Stimulated activated memory B cell treated with anti-CD40 and anti-IgM and Interleukin-4, amounts not matched to agents 10 μg/mL and 1 μg/mL and 100 μg/mL, for 72 hours (primary cell): ENCODE data around the gene TCF15.

Experiments
- ATAC-seq: fragments of 150-1000 bp; cut with Tn5 transposase; 2 replicates; pipeline ENCODE4 v1.10.0; 2021
- H3K27ac Mint-ChIP-seq: one replicate; pipeline ENCODE4 v1.8.0; 2022; ENCODE audit warnings: mild to moderate bottlenecking, mixed read lengths
- H3K27me3 Mint-ChIP-seq: one replicate; pipeline ENCODE4 v1.8.0; 2022; ENCODE audit warnings: mixed read lengths
- H3K36me3 Mint-ChIP-seq: one replicate; pipeline ENCODE4 v1.8.0; 2022; ENCODE audit warnings: mixed read lengths
- H3K4me1 Mint-ChIP-seq: one replicate; pipeline ENCODE4 v1.8.0; 2022; ENCODE audit warnings: mixed read lengths
- H3K4me3 Mint-ChIP-seq: one replicate; pipeline ENCODE4 v1.8.0; 2022; ENCODE audit warnings: mild to moderate bottlenecking, moderate library complexity, mixed read lengths
- H3K9me3 Mint-ChIP-seq: one replicate; pipeline ENCODE4 v1.8.0; 2022; ENCODE audit warnings: mixed read lengths

Gene TCF15

DNA sequence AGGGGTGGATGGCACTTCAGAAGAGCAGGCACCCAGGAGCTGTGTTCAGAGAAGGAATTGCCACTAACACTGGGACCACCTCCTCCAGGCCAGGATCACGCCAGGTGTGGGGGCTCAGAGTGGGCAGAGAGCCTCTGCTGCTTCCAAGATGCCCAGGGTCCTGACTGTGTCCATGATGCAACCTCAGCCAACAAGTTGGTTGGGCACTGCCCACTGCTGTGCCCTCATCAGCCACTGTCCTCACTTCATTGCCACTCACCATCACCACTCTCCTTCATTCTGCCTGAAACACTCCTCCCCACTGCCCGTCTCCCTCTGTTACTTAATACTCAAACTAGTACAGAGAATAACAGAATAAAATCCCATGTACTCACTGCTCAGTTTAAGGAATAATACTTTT lies 16.5 kb upstream of the TCF15 start:
- H3K27me3 Mint-ChIP-seq = peaks cover 37% of the 10 kb centered on the region
- ATAC-seq = peak; percentile 27
- H3K27ac Mint-ChIP-seq = no peak overlapping the region
- H3K4me3 Mint-ChIP-seq = no peak overlapping the region
- H3K4me1 Mint-ChIP-seq = no peaks in the 10 kb centered on the region
- peaks cover 2% of the 10 kb centered on the region for H3K9me3 Mint-ChIP-seq
- H3K36me3 Mint-ChIP-seq = no peaks in the 10 kb centered on the region

DNA sequence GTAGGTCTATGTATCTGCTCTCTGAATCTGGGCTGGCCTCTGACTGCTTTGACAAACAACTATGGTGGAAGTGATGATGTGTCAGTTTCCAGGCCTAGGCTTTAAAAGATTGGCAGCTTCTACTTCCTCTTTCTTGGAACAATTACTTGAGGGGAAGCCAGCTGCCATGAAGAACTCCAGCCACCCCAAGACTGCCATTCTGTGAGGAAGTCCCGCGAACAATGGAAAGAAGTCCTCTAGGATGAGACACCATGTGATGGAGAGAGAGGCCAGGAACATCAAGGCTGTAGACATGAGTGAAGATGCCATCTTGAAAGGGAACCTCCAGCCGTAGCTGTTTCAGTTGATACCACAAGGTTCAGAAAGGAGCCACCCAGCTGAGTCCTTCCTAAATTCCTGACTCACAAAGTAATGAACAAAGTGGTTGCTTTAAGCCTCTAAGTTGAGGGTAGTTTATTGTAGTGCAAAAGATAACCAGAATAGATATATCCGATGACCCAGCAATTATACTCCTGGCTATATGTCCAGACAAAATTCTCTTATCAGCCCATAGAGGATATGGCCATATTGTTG lies 15.3 kb upstream of the TCF15 start:
- no peak for ATAC-seq
- Mint-ChIP-seq H3K27ac (no peak overlapping the region), H3K9me3 (peaks cover 2% of the 10 kb centered on the region), H3K27me3 (peaks cover 39% of the 10 kb centered on the region), H3K4me3 (no peak overlapping the region), H3K36me3 (no peaks in the 10 kb centered on the region), H3K4me1 (no peaks in the 10 kb centered on the region)

DNA sequence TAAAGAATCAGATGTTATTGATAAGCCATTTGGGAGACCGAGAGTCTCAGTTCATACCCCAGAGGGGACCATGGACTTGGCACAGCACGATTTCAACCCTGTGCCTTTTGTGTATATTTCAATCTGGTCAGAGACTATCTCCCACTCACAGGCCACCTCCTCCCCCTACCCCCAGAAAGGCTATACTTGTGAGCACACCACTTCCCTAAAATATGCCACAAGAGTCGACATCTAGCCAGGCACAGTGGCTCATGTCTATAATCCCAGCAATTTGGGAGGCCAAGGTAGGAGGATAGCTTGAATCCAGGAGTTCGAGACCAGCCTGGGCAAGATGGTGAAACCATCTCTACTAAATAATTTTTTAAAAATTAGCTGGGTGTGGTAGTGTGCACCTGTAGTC lies 13.6 kb upstream of the TCF15 start:
- Mint-ChIP-seq H3K27me3 (peaks cover 50% of the 10 kb centered on the region), H3K9me3 (peaks cover 2% of the 10 kb centered on the region), H3K4me1 (no peaks in the 10 kb centered on the region), H3K27ac (no peak overlapping the region), H3K36me3 (no peaks in the 10 kb centered on the region), H3K4me3 (no peak overlapping the region)
- ATAC-seq = no peak

DNA sequence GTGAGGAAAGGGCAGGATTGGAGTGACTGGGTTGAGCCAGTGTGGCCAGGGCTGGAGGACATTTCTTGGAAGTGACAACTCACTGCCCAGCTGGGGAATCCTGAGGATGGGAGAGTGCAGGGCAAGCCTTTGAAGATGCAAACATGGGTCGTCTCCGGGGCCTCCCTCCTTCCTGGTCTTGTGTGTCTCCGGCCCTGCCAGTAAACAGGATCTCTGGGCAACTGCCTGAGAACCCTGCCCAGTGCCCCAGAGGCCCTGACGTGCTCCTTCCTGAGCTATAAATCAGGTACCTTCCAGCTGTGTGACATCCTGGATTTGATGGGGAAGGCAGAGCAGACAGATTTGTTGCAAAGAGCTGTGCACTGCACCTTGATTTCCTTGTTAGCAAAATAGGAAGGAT lies 12.9 kb upstream of the TCF15 start:
- no peak overlapping the region for H3K27ac Mint-ChIP-seq
- ATAC-seq = no peak
- no peaks in the 10 kb centered on the region for H3K4me1 Mint-ChIP-seq
- peaks cover 53% of the 10 kb centered on the region for H3K27me3 Mint-ChIP-seq
- peaks cover 8% of the 10 kb centered on the region for H3K9me3 Mint-ChIP-seq
- H3K36me3 Mint-ChIP-seq = no peaks in the 10 kb centered on the region
- no peak overlapping the region for H3K4me3 Mint-ChIP-seq

DNA sequence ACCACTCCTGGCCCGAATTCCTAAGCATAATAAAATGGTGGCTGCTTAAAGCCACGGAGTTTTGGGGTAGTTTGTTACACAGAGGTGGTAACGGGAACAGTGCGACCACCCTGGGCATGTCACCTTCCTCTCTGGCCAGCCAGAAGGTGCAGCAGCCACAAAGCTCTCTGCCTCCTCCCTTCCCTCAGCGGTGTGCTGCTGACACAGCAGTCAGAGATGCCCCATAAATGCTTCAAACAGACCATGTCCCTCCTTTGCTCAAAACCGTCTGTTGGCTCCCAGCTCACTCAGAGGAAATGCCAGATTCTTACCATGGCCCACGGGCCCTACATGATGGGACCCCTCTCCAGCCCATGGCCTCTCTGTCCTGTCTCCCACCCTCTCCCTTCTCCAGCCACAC lies 12.1 kb upstream of the TCF15 start:
- no peak for ATAC-seq
- Mint-ChIP-seq H3K27ac (no peak overlapping the region), H3K9me3 (peaks cover 14% of the 10 kb centered on the region), H3K4me3 (no peak overlapping the region), H3K4me1 (no peaks in the 10 kb centered on the region), H3K36me3 (no peaks in the 10 kb centered on the region), H3K27me3 (peaks cover 61% of the 10 kb centered on the region)

DNA sequence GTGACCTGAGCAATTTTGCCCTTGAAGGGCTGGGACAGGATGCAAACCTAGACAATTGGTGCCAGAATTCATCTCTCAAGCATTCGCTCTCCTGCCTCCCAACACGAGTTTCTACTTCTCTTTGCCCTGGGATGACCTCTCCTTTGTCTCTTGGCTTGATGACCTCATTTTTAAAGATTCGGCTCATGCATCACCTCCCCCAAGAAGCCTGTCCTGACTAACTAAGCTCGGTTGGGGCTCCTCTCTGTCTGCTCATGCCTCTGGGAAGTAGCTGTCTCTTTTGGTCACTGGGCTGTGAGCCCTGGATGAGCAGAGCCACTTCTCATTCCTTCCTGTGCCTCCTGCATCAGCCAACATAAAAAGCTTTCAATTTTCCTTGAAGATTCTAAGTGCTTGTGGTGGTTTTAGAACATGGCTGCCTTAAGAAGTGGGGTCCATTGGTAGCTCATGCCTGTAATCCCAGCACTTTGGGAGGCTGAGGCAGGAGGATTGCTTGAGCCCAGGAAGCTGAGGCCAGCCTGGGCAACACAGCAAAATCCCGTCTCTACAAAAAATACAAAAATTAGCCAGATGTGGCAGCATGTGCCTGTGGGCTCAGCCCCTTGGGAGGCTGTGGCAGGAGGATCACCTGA lies 11.1 kb upstream of the TCF15 start:
- H3K27ac Mint-ChIP-seq = no peak overlapping the region
- peaks cover 69% of the 10 kb centered on the region for H3K27me3 Mint-ChIP-seq
- ATAC-seq = no peak
- no peak overlapping the region for H3K4me3 Mint-ChIP-seq
- no peaks in the 10 kb centered on the region for H3K36me3 Mint-ChIP-seq
- H3K9me3 Mint-ChIP-seq = peaks cover 14% of the 10 kb centered on the region
- H3K4me1 Mint-ChIP-seq = no peaks in the 10 kb centered on the region

DNA sequence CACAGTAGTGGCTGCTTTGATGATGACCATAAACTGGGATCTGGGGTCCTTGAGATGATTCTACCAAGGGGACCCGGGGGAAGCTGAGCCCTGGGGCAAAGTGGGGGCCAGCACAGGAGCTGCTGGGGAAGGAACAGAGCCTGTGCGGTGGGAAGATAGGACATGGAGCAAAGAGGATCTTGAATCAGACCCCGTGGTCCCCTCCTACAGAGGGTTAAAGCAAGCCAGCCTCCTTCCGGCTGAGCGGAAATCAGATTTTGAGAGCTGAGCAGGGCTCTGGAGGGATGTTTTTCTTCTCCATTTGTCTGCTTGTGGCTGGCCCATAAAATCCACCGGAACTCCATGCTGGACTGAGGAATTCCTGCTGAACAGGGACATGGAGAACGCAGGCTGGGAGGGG lies 10.1 kb upstream of the TCF15 start:
- H3K27me3 Mint-ChIP-seq = peaks cover 77% of the 10 kb centered on the region
- no peak for ATAC-seq
- H3K9me3 Mint-ChIP-seq = peaks cover 14% of the 10 kb centered on the region
- H3K4me1 Mint-ChIP-seq = peaks cover 5% of the 10 kb centered on the region
- H3K36me3 Mint-ChIP-seq = no peaks in the 10 kb centered on the region
- no peak overlapping the region for H3K4me3 Mint-ChIP-seq
- H3K27ac Mint-ChIP-seq = no peak overlapping the region

DNA sequence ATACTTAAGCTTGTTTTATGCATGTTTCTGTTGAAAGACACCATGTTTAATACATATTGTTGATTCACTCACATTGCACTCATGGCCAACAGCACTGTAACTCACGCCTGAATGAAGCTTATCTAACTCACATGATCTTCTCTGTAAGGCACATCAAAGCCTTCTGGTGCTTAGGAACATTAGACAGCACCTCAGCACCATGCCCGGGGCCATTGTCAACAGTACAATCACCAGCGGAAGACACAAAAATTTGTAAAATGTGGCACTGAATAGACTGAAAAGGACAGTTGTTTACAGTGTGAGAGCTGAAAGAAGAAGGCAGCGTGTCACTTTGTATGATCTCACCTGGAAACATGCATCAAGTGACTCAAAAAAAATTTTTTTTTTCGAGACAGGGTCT lies 8.9 kb upstream of the TCF15 start:
- Mint-ChIP-seq H3K9me3 (peaks cover 11% of the 10 kb centered on the region), H3K27me3 (peaks cover 86% of the 10 kb centered on the region), H3K4me3 (no peak overlapping the region), H3K27ac (no peak overlapping the region), H3K36me3 (no peaks in the 10 kb centered on the region), H3K4me1 (peaks cover 5% of the 10 kb centered on the region)
- ATAC-seq = no peak

DNA sequence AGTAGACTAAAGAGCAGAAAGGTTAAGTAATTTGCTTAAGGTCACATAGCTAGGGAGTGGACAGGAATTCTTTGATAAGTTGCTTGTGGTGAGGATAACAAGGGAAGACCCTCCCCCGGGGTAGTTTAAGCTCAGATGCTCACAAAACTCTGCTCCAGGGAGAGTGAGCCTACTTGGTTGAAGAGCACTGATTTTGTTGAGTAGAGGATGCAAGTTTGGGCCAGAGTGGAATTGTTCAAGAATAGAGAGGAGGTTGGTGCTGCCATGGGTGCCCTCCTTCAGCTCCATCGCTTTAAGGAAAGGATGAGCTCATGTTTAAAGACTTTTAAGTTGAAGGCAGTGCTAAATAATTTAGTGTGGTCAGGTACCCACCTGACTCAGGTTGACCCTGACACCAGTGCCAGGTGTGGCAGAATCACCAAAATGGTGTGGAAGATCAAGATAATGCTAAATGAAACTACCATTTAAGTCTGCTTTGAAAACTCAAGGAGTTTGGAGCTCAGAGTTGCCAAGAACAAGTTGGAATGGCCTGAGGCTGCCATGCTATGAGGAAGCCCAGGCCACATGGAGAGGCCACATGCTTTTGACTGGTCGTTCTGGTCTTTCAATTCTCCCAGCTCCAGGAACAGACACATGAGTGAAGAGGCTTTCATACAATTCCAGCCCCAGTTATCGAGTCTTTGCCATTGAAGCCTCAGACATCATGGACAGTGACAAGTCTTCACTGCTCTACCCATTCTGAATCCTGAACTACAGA lies 8.0 kb upstream of the TCF15 start:
- Mint-ChIP-seq H3K36me3 (no peaks in the 10 kb centered on the region), H3K27ac (no peak overlapping the region), H3K4me1 (peaks cover 5% of the 10 kb centered on the region), H3K4me3 (no peak overlapping the region), H3K27me3 (peaks cover 93% of the 10 kb centered on the region), H3K9me3 (peaks cover 11% of the 10 kb centered on the region)
- no peak for ATAC-seq

DNA sequence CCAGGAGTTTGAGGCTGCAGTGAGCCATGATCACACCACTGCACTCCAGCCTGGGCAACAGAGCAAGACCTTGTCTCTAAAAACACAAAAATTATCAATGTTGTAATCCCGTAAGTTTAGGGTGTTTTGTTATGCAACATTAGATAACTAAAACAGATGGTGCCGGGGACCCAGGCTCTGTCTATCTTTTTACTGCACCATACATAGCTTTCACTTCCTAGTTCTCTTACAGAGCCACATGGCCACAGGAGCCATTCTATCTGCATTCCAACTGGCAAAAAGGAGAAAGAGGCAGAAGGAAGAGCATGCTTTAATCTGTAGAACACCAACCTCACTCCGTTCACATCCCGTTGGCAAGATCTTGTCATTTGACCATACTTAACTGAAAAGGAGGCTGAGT lies 5.4 kb upstream of the TCF15 start:
- peaks cover 93% of the 10 kb centered on the region for H3K27me3 Mint-ChIP-seq
- H3K9me3 Mint-ChIP-seq = peaks cover 11% of the 10 kb centered on the region
- ATAC-seq = no peak
- peaks cover 5% of the 10 kb centered on the region for H3K4me1 Mint-ChIP-seq
- no peaks in the 10 kb centered on the region for H3K36me3 Mint-ChIP-seq
- no peak overlapping the region for H3K27ac Mint-ChIP-seq
- H3K4me3 Mint-ChIP-seq = no peak overlapping the region

DNA sequence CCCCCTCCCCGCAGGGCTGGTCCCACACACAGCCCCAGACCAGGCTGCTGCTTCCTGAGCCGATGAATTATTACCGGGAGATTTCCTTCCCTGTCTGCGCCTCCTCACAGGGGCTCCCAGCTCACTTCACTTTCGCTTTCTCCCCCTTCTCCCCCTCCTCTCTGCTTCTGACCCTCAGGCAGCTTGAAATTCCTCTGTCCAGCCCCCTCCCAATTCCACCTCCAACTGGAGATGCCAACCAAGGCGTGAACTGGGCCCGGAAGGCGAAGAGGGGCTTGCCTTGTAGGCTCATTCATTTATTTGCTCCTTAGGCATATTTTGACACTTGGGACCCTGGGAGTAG lies 1.7 kb upstream of the TCF15 start:
- no peak overlapping the region for H3K27ac Mint-ChIP-seq
- H3K4me1 Mint-ChIP-seq = peaks cover 5% of the 10 kb centered on the region
- H3K9me3 Mint-ChIP-seq = no peaks in the 10 kb centered on the region
- no peak for ATAC-seq
- no peak overlapping the region for H3K4me3 Mint-ChIP-seq
- no peaks in the 10 kb centered on the region for H3K36me3 Mint-ChIP-seq
- H3K27me3 Mint-ChIP-seq = peaks cover 77% of the 10 kb centered on the region

DNA sequence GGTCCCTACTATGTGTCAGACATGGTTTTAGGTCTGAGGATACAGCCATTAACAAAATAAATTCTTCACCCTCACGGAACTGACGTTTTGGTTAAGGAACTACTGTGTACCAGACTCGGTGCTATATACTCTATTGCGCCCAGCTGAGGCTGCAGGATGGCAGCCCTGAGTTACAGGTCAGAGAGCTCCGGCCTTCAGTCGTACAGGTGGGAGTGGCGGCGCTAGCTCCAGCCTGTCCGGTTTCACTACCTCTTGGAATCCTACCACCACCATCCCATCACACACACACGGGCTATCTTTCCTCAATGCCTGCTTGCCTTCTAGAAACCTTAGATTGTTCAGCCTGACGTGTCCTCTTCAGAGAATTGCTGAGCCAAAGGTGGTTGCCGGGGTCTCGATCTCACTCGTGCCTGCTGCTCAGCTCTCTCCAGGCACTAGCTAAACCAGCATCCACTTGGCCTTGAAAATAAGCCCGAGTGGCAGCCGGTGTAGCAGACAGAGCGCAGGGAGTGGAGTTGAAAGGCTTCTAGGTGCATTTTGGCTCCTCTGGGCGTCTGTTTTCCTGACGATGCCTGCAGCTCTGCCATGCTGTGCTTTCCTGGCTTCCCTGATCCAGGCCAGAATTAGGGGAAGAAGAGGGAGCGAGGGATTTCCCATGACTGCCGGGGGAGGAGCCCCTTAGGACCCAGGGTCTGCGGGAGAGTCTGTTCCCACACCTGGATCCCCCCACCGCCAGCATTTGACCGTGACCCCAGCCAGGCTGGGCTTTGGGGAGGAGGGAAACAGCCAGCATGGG lies 1.1 kb upstream of the TCF15 start:
- Mint-ChIP-seq H3K4me3 (no peak overlapping the region), H3K27me3 (peaks cover 74% of the 10 kb centered on the region)

DNA sequence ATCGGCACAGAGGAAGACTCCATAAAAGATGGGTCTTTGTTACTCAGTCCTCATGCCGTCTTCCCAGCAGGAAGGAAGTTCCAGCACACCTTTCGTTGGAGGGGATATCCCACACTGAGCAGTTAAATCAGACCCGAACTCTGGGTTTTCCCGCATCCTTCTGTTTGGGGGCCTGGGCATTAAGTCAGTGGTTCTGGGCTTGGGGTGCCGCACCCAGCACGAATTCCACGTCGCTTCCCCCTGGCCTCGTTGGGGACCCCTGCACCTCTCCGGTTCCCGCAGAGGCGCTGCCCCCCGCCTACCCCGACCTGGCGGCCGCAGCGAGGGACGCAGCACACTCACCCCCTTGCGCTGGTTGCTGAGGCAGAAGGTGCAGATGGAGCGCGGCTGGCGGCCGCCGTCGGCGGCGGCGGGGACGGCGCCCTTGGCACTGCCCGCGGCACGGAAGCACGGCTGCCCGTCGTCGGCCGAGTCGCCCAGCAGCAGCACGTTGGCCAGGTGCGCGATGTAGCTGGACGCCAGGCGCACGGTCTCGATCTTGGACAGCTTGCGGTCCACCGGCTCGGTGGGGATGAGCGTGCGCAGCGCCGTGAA lies 641 bp downstream of the TCF15 start:
- Mint-ChIP-seq H3K27ac (no peak overlapping the region), H3K36me3 (no peaks in the 10 kb centered on the region), H3K4me3 (no peak overlapping the region), H3K4me1 (no peaks in the 10 kb centered on the region), H3K9me3 (no peaks in the 10 kb centered on the region), H3K27me3 (peaks cover 77% of the 10 kb centered on the region)
- ATAC-seq = no peak

More for the DNA sequence above, 1.1 kb upstream of the TCF15 start:
- no peak overlapping the region for H3K27ac Mint-ChIP-seq
- no peak for ATAC-seq
- peaks cover 5% of the 10 kb centered on the region for H3K4me1 Mint-ChIP-seq
- H3K9me3 Mint-ChIP-seq = no peaks in the 10 kb centered on the region
- no peaks in the 10 kb centered on the region for H3K36me3 Mint-ChIP-seq

DNA sequence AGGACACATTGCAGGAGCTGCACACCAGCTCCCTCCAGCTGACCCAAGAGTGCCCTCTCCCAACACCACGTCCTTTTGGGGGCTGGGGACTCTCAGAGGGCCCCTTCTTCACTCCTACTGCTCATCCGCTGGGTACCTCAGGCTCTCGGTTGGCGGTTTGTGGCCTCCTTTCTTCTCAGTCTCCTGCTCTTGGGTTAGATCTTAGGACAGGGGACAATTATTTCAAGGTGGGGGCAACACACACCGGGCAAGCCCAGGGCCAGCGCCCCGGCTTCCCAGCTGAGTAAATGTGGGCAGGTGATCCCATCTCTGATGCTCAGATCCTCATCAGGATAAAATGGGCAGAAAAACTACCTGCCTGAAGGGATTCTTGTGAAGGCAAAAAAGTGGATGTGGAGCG lies 1.1 kb downstream of the TCF15 start:
- no peak for ATAC-seq
- Mint-ChIP-seq H3K27me3 (peaks cover 80% of the 10 kb centered on the region), H3K9me3 (no peaks in the 10 kb centered on the region), H3K4me1 (no peaks in the 10 kb centered on the region), H3K36me3 (no peaks in the 10 kb centered on the region), H3K4me3 (no peak overlapping the region), H3K27ac (no peak overlapping the region)

DNA sequence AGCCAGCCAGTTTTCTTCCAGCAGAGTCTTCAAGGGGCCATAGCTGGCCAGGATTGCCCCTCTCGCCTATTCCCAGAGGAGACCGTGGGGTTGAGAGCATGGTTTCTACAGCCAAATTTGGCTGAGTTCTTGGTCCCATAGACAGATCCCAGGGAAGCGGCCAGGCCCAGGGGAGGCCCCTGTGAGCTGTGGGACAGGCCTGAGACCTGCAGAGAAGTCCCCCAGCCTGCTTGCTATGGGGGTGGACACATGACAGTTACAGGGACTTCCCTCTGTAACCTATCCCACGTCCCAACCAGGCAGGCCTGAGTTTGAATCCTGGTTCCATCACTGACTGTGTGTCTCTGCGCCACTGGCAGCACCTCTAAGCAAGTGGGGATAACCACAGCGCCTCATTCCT lies 2.6 kb downstream of the TCF15 start:
- Mint-ChIP-seq H3K27me3 (peaks cover 65% of the 10 kb centered on the region), H3K9me3 (no peaks in the 10 kb centered on the region), H3K4me1 (no peaks in the 10 kb centered on the region), H3K27ac (no peak overlapping the region), H3K36me3 (no peaks in the 10 kb centered on the region), H3K4me3 (no peak overlapping the region)
- ATAC-seq = peak; percentile 24
